ENCODE data around the gene LIME1.

Gene LIME1

DNA sequence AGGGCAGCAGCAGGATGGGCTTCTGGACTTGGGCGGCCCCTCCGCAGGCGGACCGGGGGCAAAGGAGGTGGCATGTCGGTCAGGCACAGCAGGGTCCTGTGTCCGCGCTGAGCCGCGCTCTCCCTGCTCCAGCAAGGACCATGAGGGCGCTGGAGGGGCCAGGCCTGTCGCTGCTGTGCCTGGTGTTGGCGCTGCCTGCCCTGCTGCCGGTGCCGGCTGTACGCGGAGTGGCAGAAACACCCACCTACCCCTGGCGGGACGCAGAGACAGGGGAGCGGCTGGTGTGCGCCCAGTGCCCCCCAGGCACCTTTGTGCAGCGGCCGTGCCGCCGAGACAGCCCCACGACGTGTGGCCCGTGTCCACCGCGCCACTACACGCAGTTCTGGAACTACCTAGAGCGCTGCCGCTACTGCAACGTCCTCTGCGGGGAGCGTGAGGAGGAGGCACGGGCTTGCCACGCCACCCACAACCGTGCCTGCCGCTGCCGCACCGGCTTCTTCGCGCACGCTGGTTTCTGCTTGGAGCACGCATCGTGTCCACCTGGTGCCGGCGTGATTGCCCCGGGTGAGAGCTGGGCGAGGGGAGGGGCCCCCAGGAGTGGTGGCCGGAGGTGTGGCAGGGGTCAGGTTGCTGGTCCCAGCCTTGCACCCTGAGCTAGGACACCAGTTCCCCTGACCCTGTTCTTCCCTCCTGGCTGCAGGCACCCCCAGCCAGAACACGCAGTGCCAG is 39.7 kb upstream of the LIME1 start, which contains the start of gene TNFRSF6B:
Gene TNFRSF6B, plus strand, starts transcription at position 25 of the 729 bp plus-strand sequence. Its CDS starts 116 bp downstream, at position 141.
- DNase-seq (ENCODE audit: low spot score), result no peak

DNA sequence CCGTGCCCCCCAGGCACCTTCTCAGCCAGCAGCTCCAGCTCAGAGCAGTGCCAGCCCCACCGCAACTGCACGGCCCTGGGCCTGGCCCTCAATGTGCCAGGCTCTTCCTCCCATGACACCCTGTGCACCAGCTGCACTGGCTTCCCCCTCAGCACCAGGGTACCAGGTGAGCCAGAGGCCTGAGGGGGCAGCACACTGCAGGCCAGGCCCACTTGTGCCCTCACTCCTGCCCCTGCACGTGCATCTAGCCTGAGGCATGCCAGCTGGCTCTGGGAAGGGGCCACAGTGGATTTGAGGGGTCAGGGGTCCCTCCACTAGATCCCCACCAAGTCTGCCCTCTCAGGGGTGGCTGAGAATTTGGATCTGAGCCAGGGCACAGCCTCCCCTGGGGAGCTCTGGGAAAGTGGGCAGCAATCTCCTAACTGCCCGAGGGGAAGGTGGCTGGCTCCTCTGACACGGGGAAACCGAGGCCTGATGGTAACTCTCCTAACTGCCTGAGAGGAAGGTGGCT is 39.1 kb upstream of the LIME1 start:
- no peak for DNase-seq (ENCODE audit: low spot score)

DNA sequence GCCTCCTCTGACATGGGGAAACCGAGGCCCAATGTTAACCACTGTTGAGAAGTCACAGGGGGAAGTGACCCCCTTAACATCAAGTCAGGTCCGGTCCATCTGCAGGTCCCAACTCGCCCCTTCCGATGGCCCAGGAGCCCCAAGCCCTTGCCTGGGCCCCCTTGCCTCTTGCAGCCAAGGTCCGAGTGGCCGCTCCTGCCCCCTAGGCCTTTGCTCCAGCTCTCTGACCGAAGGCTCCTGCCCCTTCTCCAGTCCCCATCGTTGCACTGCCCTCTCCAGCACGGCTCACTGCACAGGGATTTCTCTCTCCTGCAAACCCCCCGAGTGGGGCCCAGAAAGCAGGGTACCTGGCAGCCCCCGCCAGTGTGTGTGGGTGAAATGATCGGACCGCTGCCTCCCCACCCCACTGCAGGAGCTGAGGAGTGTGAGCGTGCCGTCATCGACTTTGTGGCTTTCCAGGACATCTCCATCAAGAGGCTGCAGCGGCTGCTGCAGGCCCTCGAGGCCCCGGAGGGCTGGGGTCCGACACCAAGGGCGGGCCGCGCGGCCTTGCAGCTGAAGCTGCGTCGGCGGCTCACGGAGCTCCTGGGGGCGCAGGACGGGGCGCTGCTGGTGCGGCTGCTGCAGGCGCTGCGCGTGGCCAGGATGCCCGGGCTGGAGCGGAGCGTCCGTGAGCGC is 38.5 kb upstream of the LIME1 start:
- DNase-seq (ENCODE audit: low spot score), result no peak

DNA sequence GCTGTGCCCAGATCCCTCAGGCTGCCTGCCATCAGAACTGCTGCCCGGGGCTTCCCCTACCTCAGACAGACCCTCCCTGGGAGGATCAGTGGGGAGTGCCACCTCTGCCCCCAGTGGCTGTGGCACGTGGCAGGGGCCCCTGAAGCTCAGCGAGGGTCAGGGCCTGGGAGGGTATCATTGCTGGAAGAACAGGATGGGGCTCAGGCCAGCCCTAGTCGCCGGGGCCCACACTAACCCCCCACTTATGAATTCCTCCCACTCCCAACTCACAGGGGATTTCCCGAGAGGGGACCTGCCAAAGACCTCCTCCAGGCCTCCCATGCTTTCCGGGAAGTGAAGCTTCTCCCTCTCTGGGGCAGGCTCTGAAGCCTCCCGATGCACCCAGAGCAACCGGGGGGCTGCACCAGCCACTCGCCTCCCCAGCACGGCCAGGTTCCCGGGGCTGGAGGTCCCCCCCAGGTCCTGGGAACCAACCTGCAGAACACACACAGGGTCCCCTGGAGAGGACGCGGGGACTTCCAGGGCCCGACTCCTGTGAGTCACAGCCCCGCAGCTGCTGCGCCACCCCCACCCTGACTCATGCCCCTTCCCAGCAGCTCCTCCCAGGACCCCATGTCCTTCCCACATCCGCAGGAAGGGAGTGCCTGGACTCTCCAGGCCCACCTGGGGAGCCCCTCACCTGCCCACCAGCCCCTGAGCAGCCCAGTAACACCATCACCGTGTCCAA is 37.6 kb upstream of the LIME1 start:
- no peak for DNase-seq (ENCODE audit: low spot score)

DNA sequence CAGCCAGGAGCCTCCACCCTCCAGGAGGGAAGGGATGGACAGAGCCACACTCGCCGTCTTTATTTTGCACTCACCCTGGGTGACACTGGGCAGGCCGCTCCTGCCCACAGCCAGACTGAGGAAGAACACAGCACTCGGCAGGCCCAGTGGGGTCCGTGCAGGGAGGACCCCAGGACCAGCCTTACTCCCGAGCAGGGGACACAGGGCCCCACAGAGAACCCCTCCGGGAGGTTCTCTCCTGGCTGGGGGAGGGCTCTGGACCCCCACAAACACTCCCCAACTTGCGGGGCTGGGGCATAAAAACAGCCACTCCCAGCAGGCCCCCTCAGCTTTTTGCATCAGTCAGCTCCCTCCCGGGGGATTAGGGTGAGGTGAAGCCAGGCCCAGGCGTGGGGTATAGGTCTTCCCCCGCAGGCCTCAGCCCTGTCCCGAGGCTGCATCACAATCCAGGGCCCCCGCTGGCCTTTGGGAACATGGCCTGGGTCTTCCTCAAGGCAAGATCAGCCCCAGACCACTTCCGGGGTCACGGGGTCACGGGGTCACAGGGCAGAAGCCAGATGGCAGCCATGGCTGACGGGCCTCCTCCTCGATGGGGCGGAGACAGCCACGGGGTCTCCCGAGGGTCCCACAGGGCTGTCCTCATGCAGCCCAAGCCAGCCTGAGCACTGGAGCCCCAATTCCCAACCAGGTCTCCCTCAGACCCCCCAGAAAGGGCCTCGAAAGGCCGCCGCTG is 36.8 kb upstream of the LIME1 start:
- DNase-seq (ENCODE audit: low spot score), result no peak

DNA sequence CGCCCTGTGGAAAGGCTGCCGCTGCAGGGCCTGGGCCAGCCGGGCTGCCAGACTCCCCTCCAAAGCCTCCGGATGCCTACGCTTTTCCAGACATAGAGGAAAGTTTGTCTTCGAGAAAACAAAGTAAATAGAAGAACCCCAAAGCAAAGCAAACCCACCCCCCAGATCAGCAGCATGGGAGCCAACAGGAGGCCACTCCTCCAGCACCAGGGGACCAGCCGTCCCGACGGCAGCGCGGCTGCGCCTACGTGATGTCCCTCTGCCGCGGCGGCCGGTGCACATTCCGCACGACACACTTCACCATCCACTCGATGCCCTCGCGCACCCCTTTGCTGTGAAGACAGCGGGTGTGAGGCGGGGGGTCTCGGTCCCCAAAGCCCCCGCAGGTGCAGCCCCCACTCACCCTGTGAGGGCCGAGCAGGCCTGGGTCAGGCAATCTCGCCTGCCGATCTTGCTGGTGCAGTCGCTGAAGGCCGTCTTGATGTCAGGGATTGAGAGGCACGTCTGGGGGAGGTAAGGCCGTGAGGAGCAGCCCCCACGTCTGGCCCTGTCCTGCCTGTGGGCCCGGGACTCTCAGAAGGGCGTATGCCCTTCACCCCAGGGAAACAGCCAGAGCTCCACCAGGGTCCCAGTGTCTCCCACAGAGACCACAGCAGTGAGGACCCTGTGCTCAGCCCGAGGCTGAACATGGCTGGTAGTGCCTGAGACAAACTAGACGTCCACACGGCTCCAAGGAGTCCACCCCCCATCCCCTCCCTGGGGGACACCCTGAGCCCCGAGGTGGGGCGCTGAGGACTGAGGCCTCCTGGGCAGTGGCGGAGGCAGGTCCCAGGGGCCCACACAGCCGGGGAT is 36.0 kb upstream of the LIME1 start:
- no peak for DNase-seq (ENCODE audit: low spot score)

DNA sequence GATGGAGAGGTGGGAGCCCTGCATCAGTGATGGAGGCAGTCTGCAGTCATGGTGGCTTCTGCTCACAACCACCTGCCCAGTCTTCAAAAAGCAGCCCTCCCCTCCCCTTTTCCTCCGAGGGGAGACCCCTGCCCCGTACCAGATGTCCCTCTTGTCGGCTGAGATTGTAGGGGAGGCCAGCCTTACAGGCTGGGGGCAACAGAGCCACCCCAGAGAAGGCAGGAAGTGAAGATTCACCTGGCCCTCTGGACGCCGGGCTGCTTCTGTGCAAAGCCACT is 35.5 kb upstream of the LIME1 start:
- DNase-seq (ENCODE audit: low spot score), result no peak

DNA sequence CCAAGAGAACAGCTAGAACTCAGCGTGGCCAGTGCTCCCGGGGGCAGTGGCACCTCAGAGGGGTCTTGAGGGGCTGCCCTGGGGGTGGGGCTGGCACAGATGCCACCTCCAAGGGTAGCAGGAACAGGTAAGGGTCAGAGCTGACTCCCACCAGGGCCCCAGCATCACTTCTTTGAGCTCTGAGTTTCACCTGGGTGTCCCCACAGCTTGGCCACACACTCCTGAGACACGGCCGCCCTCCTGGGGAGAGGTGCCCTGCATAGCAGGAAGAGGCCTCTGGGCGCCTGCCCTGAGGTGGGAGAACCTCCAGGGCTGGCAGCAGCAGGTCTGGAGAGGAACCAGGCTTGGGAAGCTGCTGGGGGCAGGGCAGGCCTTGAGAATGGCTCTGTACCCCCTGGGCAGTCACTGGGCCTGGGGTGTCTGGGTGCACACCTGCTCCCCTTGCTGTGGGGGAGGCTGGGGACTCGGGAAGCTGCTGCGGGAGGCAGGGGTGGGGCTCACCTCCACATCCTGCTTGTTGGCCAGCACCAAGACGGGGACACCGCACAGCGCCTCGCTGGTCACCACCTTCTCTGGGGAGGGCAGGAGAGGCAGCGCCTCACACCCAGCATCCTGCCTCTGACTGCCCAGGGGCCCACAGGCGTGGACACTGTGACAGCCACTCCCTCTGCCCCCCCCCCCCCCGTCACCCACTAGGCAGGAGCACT is 35.0 kb upstream of the LIME1 start:
- peak; percentile 1 for DNase-seq (ENCODE audit: low spot score)

DNA sequence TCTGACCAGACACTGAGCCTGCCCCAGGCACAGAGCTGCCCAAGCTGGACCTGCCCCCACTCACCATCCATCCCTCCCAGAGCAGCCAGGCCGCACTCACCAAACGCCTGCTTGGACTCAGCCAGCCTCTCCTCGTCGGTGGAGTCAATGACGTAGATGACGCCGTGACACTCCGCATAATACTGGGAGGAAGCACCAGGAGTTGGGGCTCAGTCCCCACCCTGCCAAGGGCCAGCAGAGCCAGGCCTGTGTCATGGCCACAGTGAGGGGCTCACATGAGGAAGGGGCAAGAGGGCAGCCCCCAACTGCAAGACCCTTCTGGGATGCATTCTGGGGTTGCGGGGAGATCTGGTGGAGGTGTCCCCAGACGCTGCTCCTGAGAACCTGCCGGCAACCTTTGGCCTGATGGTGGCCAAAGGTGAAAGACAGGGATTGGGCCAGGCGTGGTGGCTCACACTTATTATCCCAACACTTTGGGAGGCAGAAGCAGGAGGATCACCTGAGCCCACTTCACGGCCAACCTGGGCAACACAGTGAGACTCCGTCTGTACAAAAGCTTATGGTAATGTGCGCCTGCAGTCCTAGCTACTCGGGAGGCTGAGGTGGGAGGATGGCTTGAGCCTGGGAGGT is 34.3 kb upstream of the LIME1 start:
- peak; percentile 1 for DNase-seq (ENCODE audit: low spot score)

DNA sequence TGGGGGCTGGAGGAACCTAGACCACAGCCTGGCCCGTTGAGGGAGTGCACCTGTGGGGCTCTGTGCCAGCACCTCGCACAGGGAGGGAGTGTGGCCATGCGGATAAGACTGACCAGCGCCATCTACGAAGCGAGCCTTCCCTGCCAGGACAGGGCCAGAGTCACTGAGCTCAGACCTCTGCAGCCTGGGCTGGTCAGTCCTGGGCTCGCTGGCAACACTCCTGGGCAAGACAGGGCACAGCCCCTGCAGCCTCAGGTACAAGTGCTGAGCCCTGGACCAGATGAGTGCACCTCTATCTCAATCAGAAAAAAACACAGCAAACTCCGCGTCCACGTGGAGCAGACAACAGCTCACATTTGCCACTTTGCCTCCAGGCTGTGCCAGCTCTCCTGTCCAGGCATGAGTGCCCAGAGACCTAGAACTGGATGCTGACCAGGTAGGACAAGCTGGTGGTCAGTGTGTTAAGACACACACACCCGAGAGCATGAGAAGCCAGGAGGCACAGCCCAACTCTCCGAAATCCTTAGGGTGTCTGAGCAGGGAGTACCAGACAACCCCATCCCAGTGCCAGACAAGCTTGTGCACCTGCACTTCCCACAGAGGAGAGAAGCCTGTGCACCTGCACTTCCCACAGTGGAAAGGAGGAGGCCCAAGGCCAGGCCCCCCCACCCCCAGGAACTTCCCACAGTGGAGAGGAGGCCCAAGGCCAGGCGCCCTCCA is 33.6 kb upstream of the LIME1 start:
- peak; percentile 1 for DNase-seq (ENCODE audit: low spot score)

DNA sequence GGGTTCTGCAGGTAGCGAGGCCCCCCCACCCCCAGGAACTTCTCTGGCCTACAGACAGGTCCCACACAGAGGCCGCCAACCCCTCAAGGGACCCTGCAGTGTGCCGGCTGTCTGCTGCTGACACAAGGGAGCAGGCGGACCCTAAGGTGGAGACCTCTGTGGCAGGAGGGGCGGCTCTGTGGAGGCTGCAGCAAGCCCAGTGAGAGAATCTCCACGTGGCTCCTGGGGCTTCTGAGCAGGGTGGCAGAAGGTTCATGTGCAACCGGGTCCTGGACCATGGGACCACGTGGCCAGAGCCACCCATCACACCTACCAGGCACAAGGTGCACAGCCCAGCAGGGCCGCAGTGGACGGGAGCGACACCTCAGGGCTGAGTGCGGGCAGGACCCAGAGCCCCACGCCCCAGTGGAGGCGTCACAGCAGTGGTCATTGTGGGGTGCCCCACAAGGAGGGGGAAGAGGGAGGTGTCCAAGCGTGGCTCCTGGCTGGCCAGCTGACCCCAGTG is 32.9 kb upstream of the LIME1 start:
- DNase-seq (ENCODE audit: low spot score), result peak; percentile 1

DNA sequence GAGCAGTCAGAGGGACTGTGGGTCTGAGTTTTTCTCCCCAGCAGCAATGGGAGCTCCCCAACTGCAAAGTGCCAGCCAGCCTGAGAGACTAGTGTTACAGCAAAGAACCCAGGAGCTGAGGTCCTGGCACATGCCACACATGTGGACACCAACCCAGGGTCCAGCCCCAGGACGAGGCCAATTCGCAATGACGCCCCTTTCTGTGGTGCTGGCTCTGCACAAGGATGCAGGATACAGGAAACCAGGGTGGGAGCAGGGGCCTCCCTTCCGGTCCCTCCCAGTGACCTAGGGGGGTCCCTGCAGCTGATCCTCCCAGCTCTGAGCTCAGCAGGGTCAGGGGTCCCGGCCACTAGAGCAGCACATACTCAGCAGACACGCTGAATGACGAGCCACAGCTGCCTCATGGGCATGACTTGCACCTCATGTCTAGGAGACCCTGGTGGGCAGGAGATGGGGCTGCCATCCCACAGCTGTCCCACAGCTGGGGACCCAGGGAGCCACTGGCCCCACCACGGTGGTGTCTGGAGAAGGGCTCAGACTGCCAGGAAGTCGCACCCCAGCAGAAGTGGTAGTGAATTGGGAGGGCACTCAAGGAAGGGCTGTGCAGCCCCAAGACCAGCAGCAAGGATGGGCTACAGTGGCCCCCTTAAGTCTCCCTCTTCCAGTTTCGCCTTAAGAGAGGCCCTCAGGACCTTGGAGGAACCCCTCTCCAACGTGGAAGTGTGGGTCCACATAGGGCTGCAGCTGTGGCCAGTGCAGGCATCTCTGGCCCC is 32.3 kb upstream of the LIME1 start:
- no peak for DNase-seq (ENCODE audit: low spot score)

DNA sequence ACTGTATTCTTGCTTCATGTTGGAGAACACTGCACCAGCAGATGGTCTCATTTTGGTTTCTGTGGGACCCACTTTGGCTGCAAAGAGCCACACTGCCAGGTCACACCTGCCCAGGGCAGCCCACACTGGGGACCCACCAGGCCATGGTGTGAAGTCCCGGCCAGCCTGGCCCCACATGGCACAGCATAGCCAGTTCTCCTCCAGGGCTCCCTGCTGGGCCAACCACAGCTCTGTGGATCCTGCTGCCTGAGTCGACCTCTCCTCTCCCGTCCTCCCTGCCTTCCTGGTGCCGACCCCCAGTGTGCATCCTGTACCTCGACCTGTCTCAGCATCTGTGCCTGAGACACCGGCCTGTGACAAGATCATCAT is 31.7 kb upstream of the LIME1 start:
- DNase-seq (ENCODE audit: low spot score), result peak; percentile 1

DNA sequence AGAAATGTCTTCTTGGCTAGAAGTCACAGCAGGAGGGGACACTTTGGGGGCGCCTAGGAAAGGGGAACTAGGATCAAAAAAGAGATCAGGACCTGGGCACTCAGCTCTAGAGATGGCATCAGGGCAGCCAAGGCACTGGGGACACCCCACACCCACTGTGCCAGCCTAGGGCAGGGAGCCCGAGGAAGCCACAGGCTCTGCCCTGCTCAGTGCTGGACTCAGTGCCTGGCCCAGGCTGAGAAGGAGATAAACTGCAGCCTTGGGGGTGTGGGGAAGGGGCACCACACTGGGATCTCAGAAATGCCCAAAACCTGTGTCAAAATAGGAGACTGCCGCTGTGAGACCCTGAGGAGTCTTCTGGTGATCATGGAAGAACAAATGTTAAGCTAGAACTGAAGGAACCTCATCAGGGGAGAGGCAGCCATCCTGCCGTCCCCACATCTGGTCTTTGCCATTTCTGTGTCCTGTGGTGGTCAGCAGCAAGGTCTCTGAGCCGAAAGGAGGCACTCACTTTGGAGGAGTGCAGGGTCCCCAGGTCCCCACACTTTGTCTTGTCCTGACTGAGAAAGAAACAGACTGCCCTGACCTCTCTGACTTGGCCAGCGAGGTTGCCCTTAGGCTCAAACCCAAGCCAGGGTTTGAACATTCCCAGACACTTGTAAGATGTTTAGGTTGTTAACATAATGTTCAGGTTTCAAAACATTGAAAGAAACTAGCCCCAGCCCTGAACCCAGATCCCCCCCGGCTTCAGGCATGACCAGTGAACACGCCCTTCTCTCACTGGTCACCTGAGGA is 31.0 kb upstream of the LIME1 start:
- DNase-seq (ENCODE audit: low spot score), result no peak

DNA sequence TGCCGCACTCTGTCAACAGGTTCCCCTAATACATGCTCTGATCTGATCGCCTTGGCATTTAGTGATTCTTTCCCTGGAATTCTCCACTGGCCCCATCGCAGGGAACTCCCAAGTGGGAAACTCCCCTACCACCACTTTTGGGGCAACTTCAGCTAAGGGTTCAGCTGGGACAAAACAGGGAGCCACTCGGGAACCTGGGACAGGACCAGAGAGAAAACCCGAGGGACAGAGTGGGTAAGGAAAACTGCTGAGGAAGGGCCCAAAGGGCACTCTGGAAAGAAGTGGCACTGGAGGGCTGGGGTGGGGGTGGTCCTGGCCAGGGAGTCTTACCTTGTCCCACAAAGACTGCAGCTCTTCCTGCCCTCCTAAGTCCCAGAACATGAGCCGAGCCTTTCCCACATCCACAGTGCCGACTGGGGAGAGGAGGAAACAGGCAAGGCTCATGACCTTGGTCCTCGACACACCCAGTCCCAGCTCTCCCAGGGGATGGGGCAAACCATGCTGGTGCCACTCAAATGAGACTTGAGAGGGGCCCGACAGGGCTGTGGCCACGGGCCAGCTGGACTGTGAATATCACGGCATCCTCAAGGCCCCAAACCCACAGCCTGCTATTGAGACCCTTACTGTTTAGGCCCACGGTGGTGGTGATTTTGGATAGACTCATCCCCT is 30.3 kb upstream of the LIME1 start:
- DNase-seq (ENCODE audit: low spot score), result peak; percentile 1

DNA sequence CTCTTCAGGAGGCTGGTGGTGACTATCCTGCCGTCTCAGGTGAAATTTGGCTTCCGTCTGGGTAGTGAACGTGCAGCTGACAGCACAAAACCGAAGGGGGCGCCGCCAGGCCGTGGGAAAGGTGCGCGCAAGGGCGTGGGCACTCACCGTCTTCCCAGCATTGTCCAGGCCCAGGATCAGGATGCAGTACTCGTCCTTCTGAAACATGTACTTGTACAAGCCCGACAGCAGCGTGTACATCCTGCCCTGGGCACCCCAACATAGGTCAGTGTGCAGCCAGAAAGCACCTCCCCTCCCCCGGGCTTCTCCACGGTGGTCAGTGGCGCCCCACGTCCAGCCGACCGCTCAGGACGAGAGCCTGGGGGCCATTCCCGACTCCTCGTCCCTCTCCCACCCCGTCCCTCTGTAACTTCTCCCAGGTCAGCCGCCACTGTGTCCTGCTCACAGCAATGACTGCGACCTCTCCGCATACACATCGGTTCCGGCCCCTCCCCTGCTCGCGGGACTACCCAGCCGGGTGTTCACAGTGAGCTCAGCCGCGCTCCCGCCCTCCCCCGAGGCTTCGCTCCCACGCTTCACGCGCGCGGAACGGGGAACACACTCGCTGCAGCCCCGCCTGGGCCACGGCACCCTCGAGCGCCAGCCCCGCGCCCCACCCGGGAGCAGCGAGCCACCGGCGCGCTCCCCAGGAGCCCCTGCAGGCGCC is 29.5 kb upstream of the LIME1 start:
- peak; percentile 21 for DNase-seq (ENCODE audit: low spot score)
